GM19467 (cell line): ENCODE results near the gene KIF5A.
"Not testable (repeated sequence)": the region's sequence is repeated elsewhere in the genome, so short reads cannot be mapped to it uniquely, and the experiment has no call there.

Source experiments
- ATAC-seq: cut with Tn5 transposase; IDR thresholded peaks from one replicate; pipeline ENCODE4 v1.9.1; 2021; ENCODE audit warnings: mild to moderate bottlenecking, moderate library complexity; ENCODE audit not compliant: unreplicated experiment

The KIF5A gene

DNA sequence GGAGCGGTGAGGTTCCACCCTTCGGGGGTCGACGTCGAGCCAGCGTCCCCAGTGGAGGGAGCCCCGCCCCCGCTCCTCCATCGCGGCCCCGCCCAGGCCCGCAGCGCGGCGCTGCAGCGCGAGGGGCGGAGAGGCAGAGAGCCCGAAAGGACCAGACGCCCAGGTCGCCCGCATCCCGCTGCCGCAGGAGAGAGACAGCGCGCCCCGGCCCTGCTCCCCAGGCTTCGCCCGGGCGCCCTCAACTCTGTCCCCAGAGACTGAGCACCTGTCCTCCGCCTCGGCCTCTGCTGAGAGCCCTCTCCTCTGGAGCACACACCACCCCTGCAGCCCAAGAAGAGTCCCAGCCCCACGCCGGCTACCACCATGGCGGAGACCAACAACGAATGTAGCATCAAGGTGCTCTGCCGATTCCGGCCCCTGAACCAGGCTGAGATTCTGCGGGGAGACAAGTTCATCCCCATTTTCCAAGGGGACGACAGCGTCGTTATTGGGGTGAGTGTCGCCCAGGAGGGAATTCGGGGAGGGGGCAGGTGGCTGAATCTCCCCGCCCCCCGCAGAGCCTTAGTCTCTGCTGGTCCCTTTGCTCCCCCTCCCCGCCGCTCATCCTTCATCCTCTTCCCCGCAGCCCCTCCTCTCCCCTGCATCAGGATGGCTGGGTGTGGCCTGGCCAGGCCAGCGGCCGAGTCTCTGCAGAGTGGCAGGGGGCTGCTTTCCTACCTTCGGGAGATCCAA lies at the start of gene KIF5A:
KIF5A (plus strand) TSS at position 136 of the 732 bp plus-strand sequence; CDS start at position 364, 228 bp downstream.
- no peak for ATAC-seq

DNA sequence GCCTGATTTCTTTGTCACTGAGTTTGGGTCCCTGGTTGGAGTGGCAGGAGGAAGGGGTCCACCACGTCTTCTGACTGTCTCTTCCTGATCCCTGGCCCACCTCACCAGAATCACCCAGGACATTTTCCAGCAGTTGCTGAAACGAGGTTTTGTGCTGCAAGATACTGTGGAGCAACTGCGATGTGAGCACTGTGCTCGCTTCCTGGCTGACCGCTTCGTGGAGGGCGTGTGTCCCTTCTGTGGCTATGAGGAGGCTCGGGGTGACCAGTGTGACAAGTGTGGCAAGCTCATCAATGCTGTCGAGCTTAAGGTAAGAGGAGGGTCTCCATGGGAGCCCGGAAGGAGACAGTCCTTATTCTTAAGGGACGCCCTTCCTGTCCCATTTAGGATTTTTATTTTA lies 49.6 kb upstream of the KIF5A start:
- no peak for ATAC-seq

DNA sequence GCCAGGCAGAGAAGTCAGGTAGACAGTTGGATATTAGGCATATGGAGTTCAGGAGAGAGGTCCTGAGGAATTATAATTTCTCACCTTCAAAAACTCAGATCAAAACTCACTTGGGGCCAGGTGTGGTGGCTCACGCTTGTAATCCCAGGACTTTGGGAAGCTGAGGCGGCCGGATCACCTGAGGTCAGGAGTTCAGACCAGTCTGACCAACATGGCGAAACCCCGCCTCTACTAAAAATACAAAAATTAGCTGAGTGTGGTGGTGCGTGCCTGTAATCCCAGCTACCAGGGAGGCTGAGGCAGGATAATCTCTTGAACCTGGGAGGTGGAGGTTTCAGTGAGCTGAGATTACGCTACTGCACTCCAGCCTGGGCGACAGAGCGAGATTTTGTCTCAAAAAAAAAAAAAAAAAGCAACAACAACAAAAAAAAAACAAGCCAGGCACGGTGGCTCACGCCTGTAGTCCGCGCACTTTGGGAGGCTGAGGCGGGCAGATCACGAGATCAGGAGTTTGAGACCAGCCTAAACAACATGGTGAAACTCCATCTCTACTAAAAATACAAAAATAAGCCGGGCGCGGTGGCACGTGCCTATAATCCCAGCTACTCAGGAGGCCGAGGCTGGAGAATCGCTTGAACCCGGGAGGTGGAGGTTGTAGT lies 47.4 kb upstream of the KIF5A start:
- not testable (repeated sequence) for ATAC-seq

DNA sequence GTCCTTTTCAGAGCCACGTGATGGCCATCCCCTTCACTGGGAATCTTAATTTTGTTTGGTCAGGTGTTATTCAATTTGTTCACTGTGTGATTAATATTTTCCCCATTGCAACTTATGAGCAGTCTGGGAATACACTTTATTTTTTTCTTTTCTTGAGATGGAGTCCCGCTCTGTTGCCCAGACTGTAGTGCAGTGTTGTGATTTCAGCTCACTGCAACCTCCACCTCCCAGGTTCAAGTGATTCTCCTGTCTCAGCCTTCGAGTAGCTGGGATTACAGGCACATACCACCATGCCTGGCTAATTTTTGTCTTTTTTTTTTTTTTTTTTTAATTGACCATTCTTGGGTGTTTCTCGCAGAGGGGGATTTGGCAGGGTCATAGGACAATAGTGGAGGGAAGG lies 43.3 kb upstream of the KIF5A start:
- not testable (repeated sequence) for ATAC-seq

DNA sequence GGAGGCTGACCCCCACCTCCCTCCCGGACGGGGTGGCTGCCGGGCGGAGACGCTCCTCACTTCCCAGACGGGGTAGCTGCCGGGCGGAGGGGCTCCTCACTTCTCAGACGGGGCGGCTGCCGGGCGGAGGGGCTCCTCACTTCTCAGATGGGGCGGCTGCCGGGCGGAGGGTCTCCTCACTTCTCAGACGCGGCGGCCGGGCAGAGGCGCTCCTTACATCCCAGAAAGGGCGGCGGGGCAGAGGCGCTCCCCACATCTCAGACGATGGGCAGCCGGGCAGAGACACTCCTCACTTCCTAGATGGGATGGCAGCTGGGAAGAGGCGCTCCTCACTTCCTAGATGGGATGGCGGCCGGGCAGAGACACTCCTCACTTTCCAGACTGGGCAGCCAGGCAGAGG lies 42.0 kb upstream of the KIF5A start:
- ATAC-seq, result not testable (repeated sequence)

DNA sequence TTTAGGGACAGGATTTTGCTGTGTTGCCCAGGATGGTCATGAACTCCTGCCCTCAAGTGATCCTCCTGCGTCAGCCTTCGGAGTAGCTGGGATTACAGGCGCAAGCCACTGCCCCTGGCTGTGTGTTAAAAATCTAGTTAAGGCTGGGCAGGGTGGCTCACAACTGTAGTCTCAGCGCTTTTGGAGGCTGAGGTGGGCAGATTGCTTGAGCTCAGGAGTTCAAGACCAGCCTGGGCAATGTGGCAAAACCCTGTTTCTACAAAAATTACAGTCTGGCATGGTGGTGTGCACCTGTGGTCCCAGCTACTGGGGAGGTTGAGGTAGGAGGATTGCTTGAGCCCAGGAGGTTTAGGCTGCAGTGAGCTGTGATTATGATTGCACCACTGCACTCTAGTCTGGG lies 38.7 kb upstream of the KIF5A start:
- no peak for ATAC-seq

DNA sequence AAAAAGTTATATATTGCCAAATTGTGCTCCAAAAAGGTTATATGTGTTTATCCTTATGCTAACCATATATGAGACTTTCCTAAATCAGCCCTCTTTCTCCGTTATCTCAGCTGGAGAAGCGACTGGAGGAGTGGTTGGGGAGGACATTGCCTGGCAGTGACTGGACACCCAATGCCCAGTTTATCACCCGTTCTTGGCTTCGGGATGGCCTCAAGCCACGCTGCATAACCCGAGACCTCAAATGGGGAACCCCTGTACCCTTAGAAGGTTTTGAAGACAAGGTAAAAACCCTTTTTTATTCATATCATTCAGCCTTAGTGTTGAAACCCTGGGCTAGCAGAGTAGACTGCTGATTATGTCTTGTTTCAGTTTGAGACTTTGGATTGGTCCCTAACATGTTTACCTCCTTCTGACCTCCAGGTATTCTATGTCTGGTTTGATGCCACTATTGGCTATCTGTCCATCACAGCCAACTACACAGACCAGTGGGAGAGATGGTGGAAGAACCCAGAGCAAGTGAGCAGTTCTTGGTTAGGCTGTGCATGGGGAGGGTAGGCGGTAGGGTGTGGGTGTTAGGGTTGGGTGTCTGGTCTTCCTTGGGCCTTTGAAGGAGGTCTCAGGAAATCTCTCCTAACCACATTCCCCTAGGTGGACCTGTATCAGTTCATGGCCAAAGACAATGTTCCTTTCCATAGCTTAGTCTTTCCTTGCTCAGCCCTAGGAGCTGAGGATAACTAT lies 38.1 kb upstream of the KIF5A start:
- no peak for ATAC-seq

DNA sequence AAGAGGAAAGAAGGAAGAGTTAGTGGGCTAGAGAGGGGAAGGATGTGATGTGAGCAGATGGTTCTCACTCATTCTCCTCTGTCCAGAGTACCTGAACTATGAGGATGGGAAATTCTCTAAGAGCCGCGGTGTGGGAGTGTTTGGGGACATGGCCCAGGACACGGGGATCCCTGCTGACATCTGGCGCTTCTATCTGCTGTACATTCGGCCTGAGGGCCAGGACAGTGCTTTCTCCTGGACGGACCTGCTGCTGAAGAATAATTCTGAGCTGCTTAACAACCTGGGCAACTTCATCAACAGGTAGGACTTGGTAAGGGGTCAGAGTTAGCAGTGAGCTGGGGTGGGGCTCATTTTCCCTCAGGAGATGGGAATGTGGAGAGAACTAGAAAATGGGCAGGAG lies 37.2 kb upstream of the KIF5A start:
- ATAC-seq, result no peak

DNA sequence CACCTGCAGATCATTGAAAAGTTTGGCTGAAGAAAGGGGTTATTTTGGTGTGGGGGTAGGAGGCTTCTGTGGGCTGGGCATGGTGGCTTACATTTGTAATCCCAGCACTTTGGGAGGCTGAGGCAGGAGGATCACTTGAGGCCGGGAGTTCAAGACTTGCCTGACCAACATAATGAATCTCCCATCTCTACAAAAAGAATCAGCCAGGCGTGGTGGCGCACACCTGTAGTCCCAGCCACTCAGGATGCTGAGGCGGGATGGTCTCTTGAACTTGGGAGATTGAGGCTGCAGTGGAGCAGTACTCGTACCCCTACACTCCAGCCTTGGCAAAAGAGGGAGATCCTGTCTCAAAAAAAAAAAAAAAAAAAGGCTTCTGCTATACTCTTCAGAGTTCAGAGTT lies 36.6 kb upstream of the KIF5A start:
- no peak for ATAC-seq

DNA sequence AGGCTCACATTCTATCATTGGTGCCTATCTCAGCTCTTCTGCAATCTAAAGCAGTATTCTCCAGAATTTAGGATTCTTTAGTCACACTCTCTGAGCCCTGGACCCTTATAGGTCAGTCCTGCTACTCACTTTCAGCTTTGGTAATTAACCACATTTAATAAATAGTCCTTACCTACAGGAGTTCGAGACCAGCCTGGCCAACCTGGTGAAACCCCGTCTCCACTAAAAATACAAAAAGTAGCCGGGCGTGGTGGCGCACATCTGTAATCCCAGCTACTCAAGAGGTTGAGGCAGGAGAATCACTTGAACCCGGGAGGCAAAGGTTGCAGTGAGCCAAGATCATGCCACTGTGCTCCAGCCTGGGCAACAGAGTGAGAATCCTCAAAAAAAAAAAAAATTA lies 36.2 kb upstream of the KIF5A start:
- ATAC-seq, result not testable (repeated sequence)

DNA sequence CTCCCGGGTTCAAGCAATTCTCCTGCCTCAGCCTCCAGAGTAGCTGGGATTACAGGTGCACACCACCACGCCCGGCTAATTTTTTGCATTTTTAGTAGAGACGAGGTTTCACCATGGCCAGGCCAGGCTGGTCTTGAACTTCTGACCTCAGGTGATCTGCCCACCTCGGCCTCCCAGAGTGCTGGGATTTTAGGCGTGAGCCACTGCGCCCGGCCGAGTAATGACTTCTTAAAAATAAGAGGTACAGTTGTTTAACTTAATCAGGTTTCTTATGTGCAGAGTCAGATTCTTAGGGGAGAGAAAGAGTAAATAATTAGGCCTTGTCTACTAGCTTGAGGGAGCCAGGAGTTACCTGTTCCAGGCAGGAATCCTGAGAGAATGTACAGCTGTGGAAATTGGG lies 35.6 kb upstream of the KIF5A start:
- ATAC-seq, result not testable (repeated sequence)

DNA sequence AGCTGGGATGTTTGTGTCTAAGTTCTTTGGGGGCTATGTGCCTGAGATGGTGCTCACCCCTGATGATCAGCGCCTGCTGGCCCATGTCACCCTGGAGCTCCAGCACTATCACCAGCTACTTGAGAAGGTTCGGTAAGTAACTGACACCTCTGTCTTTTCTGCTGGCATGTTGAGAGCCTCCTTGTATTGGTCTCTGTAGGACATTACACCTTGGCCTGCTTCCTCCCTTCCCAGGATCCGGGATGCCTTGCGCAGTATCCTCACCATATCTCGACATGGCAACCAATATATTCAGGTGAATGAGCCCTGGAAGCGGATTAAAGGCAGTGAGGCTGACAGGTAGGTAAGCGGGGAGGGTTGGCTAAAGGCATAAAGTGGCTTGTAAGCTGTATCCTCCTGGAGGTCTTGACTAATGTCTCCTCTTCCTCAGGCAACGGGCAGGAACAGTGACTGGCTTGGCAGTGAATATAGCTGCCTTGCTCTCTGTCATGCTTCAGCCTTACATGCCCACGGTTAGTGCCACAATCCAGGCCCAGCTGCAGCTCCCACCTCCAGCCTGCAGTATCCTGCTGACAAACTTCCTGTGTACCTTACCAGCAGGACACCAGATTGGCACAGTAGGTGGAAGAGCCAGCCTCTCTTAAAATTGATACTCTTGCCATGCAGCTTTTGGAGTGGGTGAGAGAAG lies 35.0 kb upstream of the KIF5A start:
- ATAC-seq, result no peak

DNA sequence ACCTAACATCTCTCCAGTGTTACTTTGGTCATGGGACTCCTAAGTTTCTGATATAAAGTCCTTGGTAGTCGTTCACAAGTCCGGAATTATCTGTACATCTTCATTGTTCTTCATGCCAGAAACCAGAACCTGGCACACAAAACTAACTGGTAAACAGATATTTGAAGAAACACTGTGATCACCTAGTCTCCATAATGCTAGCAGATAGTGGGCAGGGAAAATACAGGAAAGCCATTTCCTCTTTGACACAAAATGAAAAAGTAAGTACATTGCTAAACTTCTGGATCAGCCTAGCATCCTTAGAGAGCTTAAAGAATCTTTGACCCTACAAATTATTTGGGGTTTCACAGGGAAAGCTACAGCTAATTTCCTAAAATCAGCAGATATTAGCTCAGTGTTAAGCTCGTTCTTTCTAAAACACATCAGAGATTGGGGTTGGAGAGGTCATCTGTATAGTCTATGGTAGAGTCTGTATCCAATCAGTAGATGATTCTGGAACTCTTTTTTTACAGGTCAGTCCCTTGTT lies 34.4 kb upstream of the KIF5A start:
- ATAC-seq, result no peak

DNA sequence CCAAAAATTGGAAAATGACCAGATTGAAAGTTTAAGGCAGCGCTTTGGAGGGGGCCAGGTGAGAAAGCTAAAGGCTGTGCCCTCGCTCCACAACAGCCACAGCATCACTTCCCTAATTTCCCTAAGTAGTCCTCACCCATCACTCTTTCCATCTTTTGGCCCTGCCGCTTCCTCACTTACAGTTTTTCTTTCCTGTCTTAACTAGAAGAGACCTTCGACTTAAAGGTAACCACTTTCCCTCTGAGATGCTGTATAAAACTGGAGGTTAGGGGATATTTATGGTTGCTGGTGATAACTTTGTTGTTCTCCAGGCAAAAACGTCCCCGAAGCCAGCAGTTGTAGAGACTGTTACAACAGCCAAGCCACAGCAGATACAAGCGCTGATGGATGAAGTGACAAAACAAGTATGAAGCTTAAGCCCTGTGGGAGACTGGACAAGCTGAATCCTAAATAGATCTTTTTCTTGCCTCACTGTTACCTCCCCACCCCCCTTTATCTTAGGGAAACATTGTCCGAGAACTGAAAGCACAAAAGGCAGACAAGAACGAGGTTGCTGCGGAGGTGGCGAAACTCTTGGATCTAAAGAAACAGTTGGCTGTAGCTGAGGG lies 33.8 kb upstream of the KIF5A start:
- ATAC-seq, result no peak

DNA sequence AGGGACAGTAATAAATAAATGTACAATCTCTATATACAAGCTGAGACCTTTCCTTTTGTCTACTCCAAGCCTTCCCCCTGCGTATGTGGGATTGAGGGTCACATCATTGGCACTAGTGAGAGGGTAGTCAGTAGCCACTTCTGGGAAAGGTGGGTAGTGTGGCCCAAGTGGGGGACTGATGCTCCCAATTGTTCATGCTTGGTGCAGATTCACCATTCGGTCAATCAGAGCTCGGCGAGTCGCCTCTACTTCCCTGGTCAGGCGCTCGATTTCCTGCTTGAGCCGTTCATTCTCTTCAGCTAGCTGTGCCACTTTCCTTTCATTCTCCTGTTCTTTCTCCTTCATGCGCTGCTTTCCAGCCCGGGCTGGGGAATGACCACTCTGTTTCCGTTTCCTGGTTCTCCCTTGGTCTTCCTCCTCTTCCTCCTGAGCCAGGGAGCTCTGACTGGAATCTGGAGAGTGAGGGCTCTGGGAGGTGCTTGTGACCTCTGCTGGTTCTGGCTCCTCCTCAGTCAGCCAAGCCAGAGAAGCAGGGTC lies 33.2 kb upstream of the KIF5A start:
- no peak for ATAC-seq

DNA sequence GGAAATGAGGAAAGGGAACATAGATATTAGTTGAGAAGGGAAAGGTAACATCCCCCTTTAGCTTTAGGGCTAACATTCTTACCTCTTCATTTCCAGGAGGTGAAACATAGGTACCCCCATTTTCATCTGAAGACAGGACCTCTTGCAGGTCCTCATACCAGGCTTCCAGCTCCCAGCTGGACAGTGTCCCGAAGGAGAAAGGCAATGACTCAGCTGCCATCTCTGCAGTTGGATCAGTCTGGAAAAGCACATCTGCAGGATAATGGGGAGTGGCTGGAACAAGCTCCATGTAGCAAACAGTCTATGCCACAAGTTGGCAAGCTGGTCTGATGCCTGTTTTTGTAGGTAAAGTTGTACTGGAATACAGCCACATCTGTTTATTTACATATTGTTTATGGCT lies 32.7 kb upstream of the KIF5A start:
- no peak for ATAC-seq

DNA sequence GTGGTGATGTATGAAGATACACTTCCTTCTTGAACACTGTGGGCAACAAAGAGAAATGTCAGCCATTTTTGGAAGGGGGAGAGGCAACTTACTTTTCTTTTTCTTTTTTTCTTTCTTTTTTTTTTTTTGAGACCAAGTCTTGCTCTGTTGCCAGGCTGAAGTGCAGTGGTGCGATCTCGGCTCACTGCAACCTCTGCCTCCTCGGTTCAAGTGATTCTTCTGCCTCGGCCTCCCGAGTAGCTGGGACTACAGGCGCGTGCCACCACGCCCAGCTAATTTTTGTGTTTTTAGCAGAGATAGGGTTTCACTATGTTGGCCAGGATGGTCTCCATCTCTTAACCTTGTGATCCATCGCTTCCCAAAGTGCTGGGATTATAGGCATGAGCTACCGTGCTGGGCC lies 32.1 kb upstream of the KIF5A start:
- not testable (repeated sequence) for ATAC-seq

DNA sequence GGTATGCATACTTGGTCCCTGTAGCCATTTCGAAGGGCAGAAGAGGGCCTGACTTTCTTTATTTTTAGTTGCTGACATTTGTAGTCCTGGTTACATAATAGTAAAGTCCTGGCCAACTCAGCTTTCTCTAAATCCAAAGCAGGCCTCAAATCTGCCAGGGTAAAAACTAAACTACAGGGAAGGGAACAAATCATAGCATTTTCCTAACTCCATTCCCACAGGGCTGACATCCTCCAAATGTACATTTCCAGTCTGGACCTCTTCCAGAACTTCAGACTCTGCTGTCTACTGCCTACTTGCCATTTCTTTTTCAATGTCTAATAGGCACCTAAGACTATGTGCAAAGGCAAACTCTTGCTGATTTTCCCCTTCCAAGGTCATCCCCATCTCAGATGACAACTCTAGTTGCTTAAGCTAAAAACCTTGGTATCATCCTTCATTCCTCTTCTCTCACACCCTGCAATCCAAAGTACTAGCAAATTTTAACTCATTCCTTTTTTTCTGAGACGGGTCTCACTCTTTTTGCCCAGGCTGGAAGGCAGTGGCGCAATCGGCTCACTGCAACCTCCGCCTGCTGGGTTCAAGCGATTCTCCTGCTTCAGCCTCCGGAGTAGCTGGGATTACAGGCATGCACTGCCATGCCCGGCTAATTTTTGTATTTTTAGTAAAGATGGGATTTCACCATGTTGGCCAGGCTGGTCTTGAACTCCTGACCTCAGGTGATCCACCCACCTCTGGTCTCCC lies 31.5 kb upstream of the KIF5A start:
- no peak for ATAC-seq

DNA sequence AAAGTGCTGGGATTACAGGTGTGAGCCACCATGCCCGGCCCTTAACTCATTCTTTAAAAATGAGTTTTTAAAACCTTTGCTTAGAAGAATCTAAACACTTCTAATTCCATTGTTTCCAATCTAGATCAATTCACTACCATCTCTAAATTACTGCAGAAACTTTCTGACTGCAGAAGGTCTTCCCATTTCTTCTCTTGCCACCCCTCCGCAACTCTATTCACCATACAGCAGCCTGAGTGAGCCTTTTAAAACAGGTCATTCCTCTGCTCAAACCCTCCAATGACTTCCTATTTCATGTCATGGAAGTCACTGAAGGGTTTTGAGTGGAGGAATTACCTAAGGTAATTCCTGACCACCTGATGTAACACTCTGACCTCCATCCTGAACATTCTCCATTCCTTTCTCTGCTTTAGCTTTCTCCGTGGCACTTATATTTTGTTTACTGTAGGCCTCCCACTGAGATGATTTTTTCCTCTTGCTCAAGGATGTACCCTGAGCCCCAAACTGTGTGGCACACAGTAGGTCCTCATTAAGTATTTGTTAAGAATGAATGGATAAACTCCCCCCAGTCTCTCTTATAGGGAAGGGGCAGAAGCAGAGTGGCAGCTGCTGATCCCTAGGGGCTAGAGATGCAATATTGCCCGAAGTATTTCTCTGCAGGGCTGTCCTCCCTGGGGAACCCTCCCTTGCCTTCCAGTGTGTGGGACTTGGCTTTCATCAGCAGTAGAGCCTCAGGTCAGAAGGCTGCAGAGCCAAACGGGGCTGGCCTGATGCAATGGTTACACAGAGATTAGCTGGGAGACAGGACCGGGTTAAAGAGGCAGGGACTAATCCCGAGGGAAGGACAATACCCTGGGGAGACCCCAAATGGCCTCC lies 30.7 kb upstream of the KIF5A start:
- ATAC-seq, result no peak
